HepG2 (cell line): ENCODE data around the gene ZNF511. TPM values are rescaled to one million over a fixed set of nuclear protein-coding genes. Genes with fewer than 3 reads are reported as not detected.
A peak's percentile ranks its signal among the peaks of the same experiment; 100 is the strongest.

Source experiments
- ARNTL ChIP-seq: sonication (generic); formaldehyde crosslinking; IDR thresholded peaks from 2 replicates; pipeline ENCODE4 v1.4.0; 2020; ENCODE audit warnings: mild to moderate bottlenecking, missing genetic modification reagents
- BCL6 ChIP-seq: IDR thresholded peaks from 2 replicates; pipeline ENCODE4 v1.6.1; 2016; ENCODE audit warnings: missing genetic modification reagents, missing compliant biosample characterization
- CENPX ChIP-seq: sonication (generic); formaldehyde crosslinking; IDR thresholded peaks from 2 replicates; pipeline ENCODE4 v1.9.0; 2021; ENCODE audit warnings: mild to moderate bottlenecking, missing genetic modification reagents, moderate library complexity
- E2F1 ChIP-seq: sonication (generic); formaldehyde crosslinking; IDR thresholded peaks from 2 replicates; pipeline ENCODE4 v1.5.0; 2020; ENCODE audit warnings: missing genetic modification reagents
- FOXA1 ChIP-seq, 2 experiments: fragments of 450-650 bp in 1 of 2; sonication (generic) in 1 of 2; formaldehyde crosslinking in 1 of 2; IDR thresholded peaks; 2 replicates each; pipeline versions ENCODE4 v1.4.0 to v1.6.1; 2016 to 2020; ENCODE audit warnings: missing genetic modification reagents in 1 of 2
- GMEB2 ChIP-seq: IDR thresholded peaks from 2 replicates; pipeline ENCODE4 v1.6.1; 2016; ENCODE audit warnings: missing biosample characterization, missing genetic modification reagents, low read depth
- HIVEP1 ChIP-seq: sonication (generic); formaldehyde crosslinking; IDR thresholded peaks from 2 replicates; pipeline ENCODE4 v1.4.0; 2020; ENCODE audit warnings: mild to moderate bottlenecking, missing genetic modification reagents
- HOMEZ ChIP-seq: IDR thresholded peaks from 2 replicates; pipeline ENCODE4 v1.6.1; 2016; ENCODE audit warnings: low read depth
- HOXA7 ChIP-seq: sonication (generic); formaldehyde crosslinking; IDR thresholded peaks from 2 replicates; pipeline ENCODE4 v1.8.1; 2022; ENCODE audit warnings: mild to moderate bottlenecking, missing genetic modification reagents, moderate library complexity
- MEIS2 ChIP-seq: sonication (generic); formaldehyde crosslinking; IDR thresholded peaks from 2 replicates; pipeline ENCODE4 v1.9.0; 2021; ENCODE audit warnings: mild to moderate bottlenecking, missing genetic modification reagents
- MNT ChIP-seq: fragments of 450-650 bp; IDR thresholded peaks from 2 replicates; pipeline ENCODE4 v1.6.1; 2016
- MYNN ChIP-seq: sonication (generic); formaldehyde crosslinking; IDR thresholded peaks from 2 replicates; pipeline ENCODE4 v1.4.0; 2020; ENCODE audit warnings: mild to moderate bottlenecking, low read depth, missing genetic modification reagents
- NFKBIZ ChIP-seq: IDR thresholded peaks from 2 replicates; pipeline ENCODE4 v1.6.1; 2018; ENCODE audit warnings: missing genetic modification reagents, missing compliant biosample characterization
- NR2F2 ChIP-seq: IDR thresholded peaks from 2 replicates; pipeline ENCODE4 v1.6.1; 2012; ENCODE audit warnings: low read depth, inconsistent platforms, borderline replicate concordance
- STAG1 ChIP-seq: sonication (generic); formaldehyde crosslinking; IDR thresholded peaks from 2 replicates; pipeline ENCODE4 v1.4.0; 2020; ENCODE audit warnings: missing genetic modification reagents
- ZBTB44 ChIP-seq: sonication (generic); formaldehyde crosslinking; IDR thresholded peaks from 2 replicates; pipeline ENCODE4 v1.4.0; 2020; ENCODE audit warnings: missing genetic modification reagents
- ZNF432 ChIP-seq: sonication (generic); formaldehyde crosslinking; IDR thresholded peaks from 2 replicates; pipeline ENCODE4 v1.5.0; 2020; ENCODE audit warnings: missing genetic modification reagents, mild to moderate bottlenecking, borderline replicate concordance
- ZNF451 ChIP-seq: sonication (generic); formaldehyde crosslinking; IDR thresholded peaks from 2 replicates; pipeline ENCODE4 v1.5.0; 2020; ENCODE audit warnings: mild to moderate bottlenecking, missing genetic modification reagents
- ZNF550 ChIP-seq: sonication (generic); formaldehyde crosslinking; IDR thresholded peaks from 2 replicates; pipeline ENCODE4 v1.4.0; 2020; ENCODE audit warnings: mild to moderate bottlenecking, missing genetic modification reagents, borderline replicate concordance
- ZNF773 ChIP-seq: sonication (generic); formaldehyde crosslinking; IDR thresholded peaks from 2 replicates; pipeline ENCODE4 v1.4.0; 2020; ENCODE audit warnings: missing genetic modification reagents, borderline replicate concordance
- ZNF816 ChIP-seq: sonication (generic); formaldehyde crosslinking; IDR thresholded peaks from 2 replicates; pipeline ENCODE4 v1.8.0; 2022; ENCODE audit warnings: missing genetic modification reagents, mild to moderate bottlenecking, borderline replicate concordance
- polyA plus RNA-seq, 8 experiments: library from polyadenylated mRNA; depleted of rRNA in 3 of 8; stranded (reverse) in 7 of 8; unstranded in 1 of 8; fragments of >200 nt; fragmentation: Illumina TruSeq in 4 of 8; extraction: Trizol in 4 of 8; gene quantifications; 2 replicates each; pipeline versions ENCODE4 v1.2.1 to v1.2.3, GENCODE V29; 2011 to 2016; ENCODE audit warnings: low read depth in 4 of 8, missing spikeins in 1 of 8, mixed read lengths in 1 of 8; ENCODE audit not compliant: insufficient read depth in 1 of 8
- total RNA-seq, 5 experiments: library from RNA; depleted of rRNA; stranded (reverse); fragments of >200 nt; fragmentation: Illumina TruSeq; extraction: Trizol; gene quantifications; 2 replicates each; pipeline ENCODE4 v1.2.3, GENCODE V29; 2016; ENCODE audit warnings: low read depth in 1 of 5

ZNF511 gene
- total and polyA plus RNA-seq, 2 of the 13 experiments (the other 11 are each of a cell fraction or from before 2014, with no cell fraction given) = 35.6 to 66.4 TPM

- no peak for TF ChIP-seq CENPX
- TF ChIP-seq ZNF432 = no peak
- peak; percentile 99 for TF ChIP-seq HIVEP1 (CRISPR knock-in tag)
- no peak for TF ChIP-seq ZNF550
- TF ChIP-seq ZBTB44 (CRISPR knock-in tag) = no peak
- no peak for TF ChIP-seq ZNF816 (CRISPR knock-in tag)
- TF ChIP-seq GMEB2 = no peak
- TF ChIP-seq BCL6 (CRISPR knock-in tag) = no peak
- no peak for TF ChIP-seq ZNF773 (CRISPR knock-in tag)
- TF ChIP-seq NFKBIZ (CRISPR knock-in tag) = no peak
- peak; percentile 90 for TF ChIP-seq NR2F2
- TF ChIP-seq STAG1 = no peak
- TF ChIP-seq HOMEZ = no peak
- no peak for TF ChIP-seq FOXA1 (IDR thresholded peaks at IDR 0.05)
- TF ChIP-seq FOXA1 (CRISPR knock-in tag; IDR thresholded peaks at IDR 0.05) = no peak
- TF ChIP-seq ARNTL (CRISPR knock-in tag) = no peak
- no peak for TF ChIP-seq MNT
- TF ChIP-seq E2F1 (CRISPR knock-in tag) = no peak
- TF ChIP-seq MYNN = no peak
- no peak for TF ChIP-seq MEIS2 (CRISPR knock-in tag)
- no peak; the same call in 1 of the 2 replicates for TF ChIP-seq ZNF451 (CRISPR knock-in tag)
- TF ChIP-seq HOXA7 (CRISPR knock-in tag) = no peak
Observed at GRCh38 chr10:133347710-133348517, 39.2 kb downstream of the ZNF511 start (continued).
